ENCODE measurements around the gene ARL15.

ARL15 gene

GRCh38 chr5:53944981-53945380 is 365.4 kb downstream of the ARL15 start:
- DNase-seq (ENCODE audit: low read depth in 1 of 2, low spot score in 1 of 2): no peak
- Histone ChIP-seq H3K27ac (replicated peaks) (no peak overlapping the region), H3K27me3 (ENCODE audit: insufficient read depth, poor library complexity, severe bottlenecking) (no peaks in the 10 kb centered on the region), H3K4me3 (replicated peaks; ENCODE audit: insufficient read depth, low read length) (no peak overlapping the region)
- no peak for TF ChIP-seq SPI1 (IDR thresholded peaks at IDR 0.05; ENCODE audit: borderline replicate concordance, low read depth)
- TF ChIP-seq REST (IDR thresholded peaks at IDR 0.05; ENCODE audit: insufficient replicate concordance, low read depth): no peak
- TF ChIP-seq CTCF (IDR thresholded peaks at IDR 0.05; ENCODE audit: insufficient read depth, low read length): no peak
- TF ChIP-seq POLR2AphosphoS5 (IDR thresholded peaks at IDR 0.05; ENCODE audit: low read depth): no peak
- TF ChIP-seq GABPA (IDR thresholded peaks at IDR 0.05; ENCODE audit: low read depth): no peak

- no peak for TF ChIP-seq CTCF (IDR thresholded peaks at IDR 0.05; ENCODE audit: insufficient read depth, low read length)
- no peak for TF ChIP-seq POLR2AphosphoS5 (IDR thresholded peaks at IDR 0.05; ENCODE audit: low read depth)
- TF ChIP-seq SPI1 (IDR thresholded peaks at IDR 0.05; ENCODE audit: borderline replicate concordance, low read depth): no peak
- TF ChIP-seq GABPA (IDR thresholded peaks at IDR 0.05; ENCODE audit: low read depth): no peak
- TF ChIP-seq REST (IDR thresholded peaks at IDR 0.05; ENCODE audit: insufficient replicate concordance, low read depth): no peak
- no peak for DNase-seq (ENCODE audit: low read depth in 1 of 2, low spot score in 1 of 2)
- Histone ChIP-seq H3K27me3 (ENCODE audit: insufficient read depth, poor library complexity, severe bottlenecking) (no peaks in the 10 kb centered on the region), H3K27ac (replicated peaks) (no peak overlapping the region), H3K4me3 (replicated peaks; ENCODE audit: insufficient read depth, low read length) (no peak overlapping the region)
Measured at GRCh38 chr5:53943938-53944337, 366.4 kb downstream of the ARL15 start.

- TF ChIP-seq POLR2AphosphoS5 (IDR thresholded peaks at IDR 0.05; ENCODE audit: low read depth): no peak
- no peak for TF ChIP-seq GABPA (IDR thresholded peaks at IDR 0.05; ENCODE audit: low read depth)
- no peak for TF ChIP-seq REST (IDR thresholded peaks at IDR 0.05; ENCODE audit: insufficient replicate concordance, low read depth)
- no peak for TF ChIP-seq CTCF (IDR thresholded peaks at IDR 0.05; ENCODE audit: insufficient read depth, low read length)
- TF ChIP-seq SPI1 (IDR thresholded peaks at IDR 0.05; ENCODE audit: borderline replicate concordance, low read depth): no peak
- Histone ChIP-seq H3K27ac (replicated peaks) (no peak overlapping the region), H3K4me3 (replicated peaks; ENCODE audit: insufficient read depth, low read length) (no peak overlapping the region), H3K27me3 (ENCODE audit: insufficient read depth, poor library complexity, severe bottlenecking) (no peaks in the 10 kb centered on the region)
- DNase-seq (ENCODE audit: low read depth in 1 of 2, low spot score in 1 of 2): no peak
Measured at GRCh38 chr5:53942724-53943123, 367.6 kb downstream of the ARL15 start.
